B cell (primary cell): Measurements from ENCODE around the gene CLEC4G. TPM values are rescaled to one million over a fixed set of nuclear protein-coding genes. Genes with fewer than 3 reads are reported as not detected.
"Not testable (repeated sequence)": the region's sequence is repeated elsewhere in the genome, so short reads cannot be mapped to it uniquely, and the experiment has no call there.

Experiments
- ATAC-seq: fragments of 200-7000 bp; cut with Tn5 transposase; one replicate; pipeline ENCODE4 v1.10.0; 2021; ENCODE audit warnings: low read depth, mild to moderate bottlenecking, moderate number of reproducible peaks, moderate library complexity
- CTCF ChIA-PET: fragments of 350-600 bp; sonication (Branson Sonifier 250); formaldehyde crosslinking; loops from one replicate; lab custom pipeline; 2021; ENCODE audit warnings: antibody characterized with exemption, inconsistent platforms; lab: Charles Lee
- POLR2A ChIA-PET: fragments of 350-600 bp; sonication (Branson Sonifier 250); formaldehyde crosslinking; loops from one replicate; lab custom pipeline; 2021; ENCODE audit warnings: antibody characterized with exemption; lab: Charles Lee
- DNase-seq: peaks from one replicate; pipeline ENCODE4 v3.0.0; 2013
- H2AFZ ChIP-seq: 2 replicates; pipeline ENCODE4 v1.6.1; 2012; ENCODE audit warnings: mild to moderate bottlenecking, low read depth, low read length; ENCODE audit not compliant: insufficient read depth, poor library complexity, severe bottlenecking
- H3K27ac ChIP-seq, 2 donors: 1 replicate in 1 of 2; 2 replicates in 1 of 2; pipeline ENCODE4 v1.5.1; 2012 to 2013; ENCODE audit warnings: low read length in 2 of 2, mild to moderate bottlenecking in 2 of 2, moderate library complexity in 1 of 2
- H3K27me3 ChIP-seq, 4 experiments: fragments of 200-600 bp in 1 of 4; sonication (generic) in 1 of 4; replicated peaks in 1 of 4; 1 replicate in 2 of 4; 2 replicates in 2 of 4; pipeline versions ENCODE4 v1.6.1 to v1.7.0; 2013 to 2016; ENCODE audit warnings: low read length in 3 of 4, mild to moderate bottlenecking in 2 of 4, mixed read lengths in 1 of 4, moderate library complexity in 1 of 4; ENCODE audit not compliant: insufficient read depth in 4 of 4, control insufficient read depth in 3 of 4; ENCODE audit errors: control extremely low read depth in 1 of 4
- H3K36me3 ChIP-seq, 2 experiments: replicated peaks in 1 of 2; 1 replicate in 1 of 2; 2 replicates in 1 of 2; pipeline versions ENCODE4 v1.6.1 to v1.7.1; 2013; ENCODE audit warnings: low read length in 1 of 2; ENCODE audit not compliant: insufficient read depth in 2 of 2, control insufficient read depth in 1 of 2; ENCODE audit errors: control extremely low read depth in 1 of 2, extremely low read depth in 1 of 2
- H3K4me1 ChIP-seq, 2 donors: fragments of 200-600 bp in 1 of 2; sonication (generic) in 1 of 2; 1 replicate in 1 of 2; 2 replicates in 1 of 2; pipeline versions ENCODE4 v1.5.1 to v1.6.1; 2013 to 2017; ENCODE audit warnings: low read length in 2 of 2; ENCODE audit not compliant: control insufficient read depth in 2 of 2, insufficient read depth in 2 of 2
- H3K4me2 ChIP-seq: replicated peaks from 2 replicates; pipeline ENCODE3; 2012; ENCODE audit warnings: mild to moderate bottlenecking, low read depth, low read length; ENCODE audit not compliant: poor library complexity, severe bottlenecking
- H3K4me3 ChIP-seq, 5 experiments: fragments of 200-600 bp in 1 of 5; sonication (generic) in 1 of 5; 1 replicate in 3 of 5; 2 replicates in 2 of 5; pipeline versions ENCODE4 v1.5.1 to v1.7.0; 2011 to 2016; ENCODE audit warnings: low read length in 4 of 5, mild to moderate bottlenecking in 4 of 5, low read depth in 2 of 5, control low read depth in 1 of 5, moderate library complexity in 1 of 5; ENCODE audit not compliant: insufficient read depth in 1 of 5; ENCODE audit errors: control extremely low read depth in 1 of 5, extremely low read depth in 1 of 5
- H3K79me2 ChIP-seq: fragments of 200-600 bp; sonication (generic); one replicate; pipeline ENCODE4 v1.6.0; 2016; ENCODE audit warnings: low read length; ENCODE audit not compliant: control insufficient read depth, insufficient read depth
- H3K9ac ChIP-seq: fragments of 200-600 bp; sonication (generic); 2 replicates; pipeline ENCODE4 v1.6.1; 2017; ENCODE audit warnings: mild to moderate bottlenecking, low read length, moderate library complexity
- H3K9me3 ChIP-seq, 3 donors: one replicate each; pipeline versions ENCODE4 v1.6.1 to v1.7.1; 2013; ENCODE audit warnings: low read length in 2 of 3; ENCODE audit not compliant: control insufficient read depth in 2 of 3, insufficient read depth in 1 of 3; ENCODE audit errors: control extremely low read depth in 1 of 3
- H4K20me1 ChIP-seq: 2 replicates; pipeline ENCODE4 v1.6.0; 2012; ENCODE audit warnings: mild to moderate bottlenecking, low read length; ENCODE audit not compliant: insufficient read depth, control insufficient read depth, poor library complexity, severe bottlenecking
- H3K27ac Mint-ChIP-seq: one replicate; pipeline ENCODE4 v1.8.0; 2021; ENCODE audit warnings: mixed read lengths
- H3K27me3 Mint-ChIP-seq: one replicate; pipeline ENCODE4 v1.8.0; 2021; ENCODE audit warnings: mixed read lengths
- H3K4me1 Mint-ChIP-seq: one replicate; pipeline ENCODE4 v1.8.0; 2021; ENCODE audit warnings: mixed read lengths
- H3K4me3 Mint-ChIP-seq: one replicate; pipeline ENCODE4 v1.8.0; 2021; ENCODE audit warnings: mixed read lengths
- H3K9me3 Mint-ChIP-seq: one replicate; pipeline ENCODE4 v1.8.0; 2022; ENCODE audit warnings: mixed read lengths; ENCODE audit not compliant: insufficient read depth
- EZH2 ChIP-seq: IDR thresholded peaks from 2 replicates; pipeline ENCODE4 v1.6.1; 2012; ENCODE audit warnings: borderline replicate concordance, low read depth, mild to moderate bottlenecking, moderate library complexity, low read length; ENCODE audit not compliant: insufficient read depth, poor library complexity, severe bottlenecking
- WGBS: methylation state at CpG from one replicate; pipeline ENCODE4 v1.1.5; 2013; ENCODE audit warnings: missing lambda C conversion rate; ENCODE audit not compliant: insufficient coverage; 5-methylcytosine and 5-hydroxymethylcytosine counted together
- intact Hi-C: fragments of 100-400 bp; cut with micrococcal nuclease; formaldehyde crosslinking; loops from one replicate; pipeline ENCODE4 v1.10.0; 2022
- polyA plus RNA-seq: library from polyadenylated mRNA; depleted of rRNA; stranded (reverse); fragments of >200 nt; gene quantifications from 2 replicates; pipeline ENCODE4 v1.2.3, GENCODE V29; 2012
- total RNA-seq, 2 donors: library from RNA; stranded (reverse); fragments of 120-200 nt in 1 of 2; gene quantifications; 1 replicate in 1 of 2; 2 replicates in 1 of 2; pipeline versions ENCODE4 v1.2.3 to v1.2.4, GENCODE V29; 2013 to 2022
- TF ChIP-seq, protein P1 (sequence below): fragments of 200-600 bp; IDR thresholded peaks from one replicate; pipeline ENCODE4 v1.8.0; 2022; ENCODE audit warnings: antibody characterized with exemption, mild to moderate bottlenecking

Gene CLEC4G
- total and polyA plus RNA-seq, 2 donors (not counting 1 experiment from before 2014, with no cell fraction given): 1.3 TPM; not detected in 1

DNA sequence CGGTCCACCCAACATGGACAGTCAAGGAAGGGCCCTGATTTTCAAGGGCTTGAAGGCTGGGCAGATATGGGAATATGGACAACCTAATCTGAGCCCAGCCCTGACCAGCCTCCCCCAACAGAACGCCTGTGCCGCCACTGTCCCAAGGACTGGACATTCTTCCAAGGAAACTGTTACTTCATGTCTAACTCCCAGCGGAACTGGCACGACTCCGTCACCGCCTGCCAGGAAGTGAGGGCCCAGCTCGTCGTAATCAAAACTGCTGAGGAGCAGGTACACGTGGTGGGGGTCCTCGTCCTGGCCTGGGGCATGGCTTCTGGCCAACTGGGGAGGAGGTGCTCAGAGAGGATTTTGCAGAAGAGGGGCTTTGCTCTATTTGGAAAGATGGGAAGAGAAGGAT lies 34.6 kb upstream of the CLEC4G start:
- H3K4me1 Mint-ChIP-seq: peaks cover 13% of the 10 kb centered on the region
- H3K4me3 ChIP-seq: no peak overlapping the region
- ATAC-seq (no peak), DNase-seq (no peak)
- H3K27me3 ChIP-seq: peaks cover 0 to 11% (median 1%) of the 10 kb centered on the region in 4 experiments
- CTCF ChIA-PET: no interaction called here
- H3K79me2 ChIP-seq: no peaks in the 10 kb centered on the region
- H3K36me3 ChIP-seq: no peaks in the 10 kb centered on the region
- intact Hi-C loops: no loop called here
- no peak overlapping the region for H3K4me3 Mint-ChIP-seq
- peaks cover 0 to 1% (median 0%) of the 10 kb centered on the region in 3 donors for H3K9me3 ChIP-seq
- no peak overlapping the region for H3K4me2 ChIP-seq
- no peak overlapping the region for H3K27ac Mint-ChIP-seq
- H3K27me3 Mint-ChIP-seq: peaks cover 40% of the 10 kb centered on the region
- 88% methylated on average over 9 of the region's 11 CpGs for WGBS
- no peaks in the 10 kb centered on the region for H3K9me3 Mint-ChIP-seq
- no peak overlapping the region for H3K27ac ChIP-seq
- H4K20me1 ChIP-seq: no peaks in the 10 kb centered on the region
- H2AFZ ChIP-seq: no peak overlapping the region
- no peak overlapping the region for H3K9ac ChIP-seq
- TF ChIP-seq EZH2: no peak
- TF ChIP-seq, protein P1, sequence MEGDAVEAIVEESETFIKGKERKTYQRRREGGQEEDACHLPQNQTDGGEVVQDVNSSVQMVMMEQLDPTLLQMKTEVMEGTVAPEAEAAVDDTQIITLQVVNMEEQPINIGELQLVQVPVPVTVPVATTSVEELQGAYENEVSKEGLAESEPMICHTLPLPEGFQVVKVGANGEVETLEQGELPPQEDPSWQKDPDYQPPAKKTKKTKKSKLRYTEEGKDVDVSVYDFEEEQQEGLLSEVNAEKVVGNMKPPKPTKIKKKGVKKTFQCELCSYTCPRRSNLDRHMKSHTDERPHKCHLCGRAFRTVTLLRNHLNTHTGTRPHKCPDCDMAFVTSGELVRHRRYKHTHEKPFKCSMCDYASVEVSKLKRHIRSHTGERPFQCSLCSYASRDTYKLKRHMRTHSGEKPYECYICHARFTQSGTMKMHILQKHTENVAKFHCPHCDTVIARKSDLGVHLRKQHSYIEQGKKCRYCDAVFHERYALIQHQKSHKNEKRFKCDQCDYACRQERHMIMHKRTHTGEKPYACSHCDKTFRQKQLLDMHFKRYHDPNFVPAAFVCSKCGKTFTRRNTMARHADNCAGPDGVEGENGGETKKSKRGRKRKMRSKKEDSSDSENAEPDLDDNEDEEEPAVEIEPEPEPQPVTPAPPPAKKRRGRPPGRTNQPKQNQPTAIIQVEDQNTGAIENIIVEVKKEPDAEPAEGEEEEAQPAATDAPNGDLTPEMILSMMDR: no peak
- H3K4me1 ChIP-seq: peaks cover 6 to 10% of the 10 kb centered on the region in 2 donors
- POLR2A ChIA-PET: no interaction called here

DNA sequence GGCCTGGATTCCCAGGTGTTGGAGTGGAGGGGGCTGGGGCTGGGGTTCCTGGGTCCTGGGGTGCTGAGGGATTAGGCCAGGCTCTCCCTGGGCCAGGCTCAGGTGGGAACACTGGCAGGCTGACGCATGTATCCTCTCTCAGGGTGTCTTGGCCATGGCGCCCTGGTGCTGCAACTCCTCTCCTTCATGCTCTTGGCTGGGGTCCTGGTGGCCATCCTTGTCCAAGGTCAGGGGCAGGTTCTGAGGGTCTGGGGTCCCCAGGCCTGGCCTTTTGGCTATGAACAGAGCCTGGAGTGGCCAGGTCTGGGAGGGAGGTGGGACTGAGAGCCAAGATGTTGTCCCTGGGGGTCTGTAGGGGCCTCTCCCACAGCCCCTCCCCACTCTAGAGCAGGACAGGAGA lies 33.1 kb upstream of the CLEC4G start:
- peaks cover 36% of the 10 kb centered on the region for H3K27me3 Mint-ChIP-seq
- intact Hi-C loops, H3K9me3 ChIP-seq, H3K27ac Mint-ChIP-seq, ATAC-seq, H3K4me3 ChIP-seq, H3K4me3 Mint-ChIP-seq, H3K9me3 Mint-ChIP-seq, POLR2A ChIA-PET, H3K4me2 ChIP-seq, H2AFZ ChIP-seq, CTCF ChIA-PET, H3K27ac ChIP-seq, H4K20me1 ChIP-seq, DNase-seq, H3K9ac ChIP-seq, H3K79me2 ChIP-seq, H3K36me3 ChIP-seq, H3K4me1 ChIP-seq: not testable (repeated sequence)
- H3K4me1 Mint-ChIP-seq: peaks cover 13% of the 10 kb centered on the region
- 93% methylated on average over 2 of the region's 2 CpGs for WGBS
- H3K27me3 ChIP-seq: peaks cover 0 to 15% (median 4%) of the 10 kb centered on the region in 4 experiments

DNA sequence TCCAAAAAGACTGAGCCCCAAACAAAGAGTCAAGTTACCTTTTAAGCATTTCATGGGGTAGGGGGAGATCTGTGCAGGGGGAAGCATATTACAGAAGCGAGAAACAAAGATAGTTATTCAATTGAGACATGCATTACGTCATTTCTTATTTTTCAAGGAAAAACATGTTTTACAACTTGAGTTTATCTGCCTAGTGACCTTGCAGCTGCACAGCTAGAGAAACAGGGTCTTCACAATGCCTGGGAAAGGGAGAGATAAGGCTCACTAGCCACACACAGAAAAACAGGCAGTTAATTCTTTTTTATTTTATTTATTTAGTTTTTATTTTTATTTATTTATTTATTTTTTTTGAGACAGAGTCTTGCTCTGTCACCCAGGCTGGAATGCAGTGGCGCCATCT lies 32.2 kb upstream of the CLEC4G start:
- H3K27ac ChIP-seq, POLR2A ChIA-PET, H3K9ac ChIP-seq, DNase-seq, H3K36me3 ChIP-seq, intact Hi-C loops, H3K9me3 Mint-ChIP-seq, H4K20me1 ChIP-seq, H3K4me2 ChIP-seq, H3K79me2 ChIP-seq, H2AFZ ChIP-seq, H3K4me3 ChIP-seq, H3K27ac Mint-ChIP-seq, H3K4me1 ChIP-seq, ATAC-seq: not testable (repeated sequence)
- peaks cover 5 to 11% (median 8%) of the 10 kb centered on the region in 3 donors for H3K9me3 ChIP-seq
- Mint-ChIP-seq H3K27me3 (peaks cover 29% of the 10 kb centered on the region), H3K4me1 (peaks cover 13% of the 10 kb centered on the region), H3K4me3 (peak overlapping the region; percentile 15)
- CTCF ChIA-PET: interaction anchor here (1.0 kb wide), 1 partner anchor 83 kb away, joined by 3 read pairs; the partner anchor contains the start of gene TRAPPC5
- peaks cover 0 to 15% (median 4%) of the 10 kb centered on the region in 4 experiments for H3K27me3 ChIP-seq
- WGBS: no CpG with 5 or more reads among the region's 3 CpGs
